Hair follicular keratinocyte (primary cell): ENCODE data around the gene UBE2A. TPM values are rescaled to one million over a fixed set of nuclear protein-coding genes. Genes with fewer than 3 reads are reported as not detected.

ENCODE experiments used
- total RNA-seq: library from RNA; depleted of rRNA; stranded (reverse); fragments of >200 nt; gene quantifications from 2 replicates; pipeline ENCODE4 v1.2.3, GENCODE V29; 2015

The UBE2A gene
- 29.8 and 31.2 TPM in 2 replicates for total RNA-seq

GRCh38 chrX:119574394-119575266, at the start of gene UBE2A:
Gene UBE2A, plus strand, starts transcription at chrX:119574563. Its CDS starts 149 bp downstream, at chrX:119574712.

GRCh38 chrX:119565107-119565663, 9.2 kb upstream of the UBE2A start, which contains the start of gene STEEP1:
Gene STEEP1, minus strand, starts transcription at chrX:119565409. Its CDS starts 54 bp downstream, at chrX:119565355.

GRCh38 chrX:119606280-119607017, 32.1 kb downstream of the UBE2A start, which contains the start of gene NKRF:
Gene NKRF, minus strand, starts transcription at chrX:119606424.

Other genes with a start within 250 kb of the UBE2A start
- 22.6 and 27.7 TPM in 2 replicates for gene SLC25A43, start 175.2 kb upstream of the UBE2A start, total RNA-seq
- gene SLC25A5, start 106.1 kb upstream of the UBE2A start, total RNA-seq: 647 and 739 TPM in 2 replicates
- gene STEEP1, start 9.2 kb upstream of the UBE2A start, total RNA-seq: 13.9 and 22.4 TPM in 2 replicates
- gene NKRF, start 31.9 kb downstream of the UBE2A start, total RNA-seq: 5.5 and 10.5 TPM in 2 replicates
- gene SEPTIN6, start 118.6 kb downstream of the UBE2A start, total RNA-seq: 8.2 and 9.0 TPM in 2 replicates
- gene SOWAHD, start 184.0 kb downstream of the UBE2A start, total RNA-seq: 0.68 TPM in 1 of 2 replicates, not detected in the other
- gene RPL39, start 217.1 kb downstream of the UBE2A start, total RNA-seq: 5,686 and 6,700 TPM in 2 replicates